ENCODE results near the gene DDIT4. TPM values are rescaled to one million over a fixed set of nuclear protein-coding genes. Genes with fewer than 3 reads are reported as not detected.

Gene DDIT4
- total RNA-seq, 2 donors from 2014 or later, result 259 to 265 TPM

DNA sequence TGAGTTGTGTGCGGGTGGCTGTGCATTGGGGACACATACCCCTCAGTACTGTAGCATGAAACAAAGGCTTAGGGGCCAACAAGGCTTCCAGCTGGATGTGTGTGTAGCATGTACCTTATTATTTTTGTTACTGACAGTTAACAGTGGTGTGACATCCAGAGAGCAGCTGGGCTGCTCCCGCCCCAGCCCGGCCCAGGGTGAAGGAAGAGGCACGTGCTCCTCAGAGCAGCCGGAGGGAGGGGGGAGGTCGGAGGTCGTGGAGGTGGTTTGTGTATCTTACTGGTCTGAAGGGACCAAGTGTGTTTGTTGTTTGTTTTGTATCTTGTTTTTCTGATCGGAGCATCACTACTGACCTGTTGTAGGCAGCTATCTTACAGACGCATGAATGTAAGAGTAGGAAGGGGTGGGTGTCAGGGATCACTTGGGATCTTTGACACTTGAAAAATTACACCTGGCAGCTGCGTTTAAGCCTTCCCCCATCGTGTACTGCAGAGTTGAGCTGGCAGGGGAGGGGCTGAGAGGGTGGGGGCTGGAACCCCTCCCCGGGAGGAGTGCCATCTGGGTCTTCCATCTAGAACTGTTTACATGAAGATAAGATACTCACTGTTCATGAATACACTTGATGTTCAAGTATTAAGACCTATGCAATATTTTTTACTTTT, 1.8 kb downstream of the DDIT4 start:
- H3K36me3 ChIP-seq, result peaks cover 0 to 12% of the 10 kb centered on the region in 2 donors
- WGBS, result 2% methylated on average over 12 of the region's 12 CpGs
- DNase-seq (ENCODE audit: low spot score), result no peak
- peak overlapping the region; percentile 71 to 76 for H3K4me3 ChIP-seq
- TF ChIP-seq POLR2A (IDR thresholded peaks at IDR 0.05) (peak; percentile 25), CTCF (IDR thresholded peaks at IDR 0.05) (no peak), POLR2AphosphoS5 (IDR thresholded peaks at IDR 0.05) (peak; percentile 21)
- no peaks in the 10 kb centered on the region for H3K9me3 ChIP-seq
- intact Hi-C loops (cut with DNase I), result loop anchor here (2.0 to 10.0 kb wide), 2 partner anchors 61 to 141 kb away; no protein-coding TSS in a partner anchor
- H3K27ac ChIP-seq, result peak overlapping the region; percentile 97 to 98
- no peaks in the 10 kb centered on the region for H3K4me1 ChIP-seq (replicated peaks)
- no peaks in the 10 kb centered on the region for H3K27me3 ChIP-seq (replicated peaks; ENCODE audit: insufficient read depth)

DNA sequence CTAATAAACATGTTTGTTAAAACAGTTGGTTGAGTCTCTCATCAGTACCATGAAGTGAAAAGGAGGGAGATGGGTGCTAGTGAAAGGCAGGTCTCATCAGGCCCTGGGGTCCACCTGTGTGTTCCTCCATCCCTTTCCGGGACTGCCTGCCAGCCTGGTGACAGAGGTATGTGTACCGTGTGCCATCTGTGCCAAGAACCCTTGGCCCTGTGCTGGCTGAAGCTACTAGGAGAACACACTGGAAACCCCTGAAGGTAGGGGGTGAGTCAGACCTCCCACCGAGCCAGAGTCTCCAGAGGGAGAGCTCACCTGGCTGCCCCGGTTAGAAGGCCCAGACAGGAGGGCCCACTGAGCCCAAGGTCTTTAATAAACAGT, 2.3 kb downstream of the DDIT4 start:
- Histone ChIP-seq H3K27me3 (replicated peaks; ENCODE audit: insufficient read depth) (no peaks in the 10 kb centered on the region), H3K4me1 (replicated peaks) (no peaks in the 10 kb centered on the region), H3K4me3 (peak overlapping the region; percentile 71 to 76), H3K9me3 (no peaks in the 10 kb centered on the region), H3K27ac (peak overlapping the region; percentile 97 to 98), H3K36me3 (peaks cover 0 to 12% of the 10 kb centered on the region in 2 donors)
- no peak for TF ChIP-seq CTCF (IDR thresholded peaks at IDR 0.05)
- peak; percentile 86 for TF ChIP-seq POLR2AphosphoS5 (IDR thresholded peaks at IDR 0.05)
- peak; percentile 37 for TF ChIP-seq POLR2A (IDR thresholded peaks at IDR 0.05)
- WGBS, result 23% methylated on average over 4 of the region's 4 CpGs
- intact Hi-C loops (cut with DNase I), result loop anchor here (10.0 kb wide), 1 partner anchor 141 kb away; no protein-coding TSS in a partner anchor
- DNase-seq (ENCODE audit: low spot score), result peak; percentile 93

DNA sequence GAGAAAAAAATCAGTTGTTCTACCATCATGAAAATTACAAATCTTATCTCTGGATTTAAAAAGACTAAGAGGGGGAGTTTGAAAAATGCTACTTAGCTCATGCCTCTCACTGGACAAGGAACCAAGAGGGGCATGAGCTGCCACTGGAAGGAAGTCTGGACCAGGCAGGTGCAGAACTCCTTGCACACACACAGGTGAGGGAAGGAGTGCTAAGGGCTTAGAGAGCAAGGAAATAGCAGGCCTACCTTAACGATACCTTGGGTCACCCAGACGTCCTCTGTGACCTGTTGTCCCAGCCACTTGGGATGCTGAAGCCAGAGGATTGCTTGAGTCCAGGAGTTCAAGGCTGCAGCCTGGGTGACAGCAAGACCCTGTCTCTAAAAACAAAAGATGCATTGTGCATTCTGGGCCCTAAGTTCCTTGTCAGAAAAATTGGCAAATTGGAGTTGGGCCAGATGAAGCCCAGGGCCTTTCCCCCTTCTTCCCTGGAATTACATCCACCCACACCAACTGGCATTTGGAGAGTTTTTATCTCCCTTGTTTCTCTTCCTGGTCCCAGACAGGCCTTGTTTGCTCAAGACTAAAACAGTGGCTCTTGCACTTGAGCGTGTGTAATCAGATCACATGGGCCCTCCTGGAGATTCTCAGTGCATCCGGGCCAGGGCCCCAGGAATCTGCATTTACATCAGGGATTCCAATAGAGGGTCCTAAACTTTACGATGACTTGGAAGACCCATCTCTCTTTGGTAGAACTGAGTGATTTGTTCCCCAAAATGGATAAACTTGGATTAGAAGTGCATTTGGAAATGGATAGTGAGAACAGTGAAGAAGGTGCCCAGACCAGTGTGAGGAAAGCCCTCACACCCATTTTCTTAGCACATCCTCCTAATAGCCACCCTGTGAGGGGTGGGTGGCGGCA, 3.0 kb downstream of the DDIT4 start:
- intact Hi-C loops (cut with DNase I), result loop anchor here (10.0 kb wide), 1 partner anchor 142 kb away; no protein-coding TSS in a partner anchor
- H3K4me1 ChIP-seq (replicated peaks), result no peaks in the 10 kb centered on the region
- TF ChIP-seq POLR2A (IDR thresholded peaks at IDR 0.05) (no peak), POLR2AphosphoS5 (IDR thresholded peaks at IDR 0.05) (peak; percentile 5)
- H3K4me3 ChIP-seq, result peak overlapping the region in 1 of 2 donors; percentile 71
- no peak for DNase-seq (ENCODE audit: low spot score)
- H3K27me3 ChIP-seq (replicated peaks; ENCODE audit: insufficient read depth), result no peaks in the 10 kb centered on the region
- 33% methylated on average over 6 of the region's 6 CpGs for WGBS
- no peaks in the 10 kb centered on the region for H3K9me3 ChIP-seq
- peaks cover 0 to 12% of the 10 kb centered on the region in 2 donors for H3K36me3 ChIP-seq
- H3K27ac ChIP-seq, result peak overlapping the region; percentile 97 to 98

GRCh38 chr10:72277340-72277995, 3.7 kb downstream of the DDIT4 start:
- no peak for TF ChIP-seq CTCF (IDR thresholded peaks at IDR 0.05)
- TF ChIP-seq POLR2AphosphoS5 (IDR thresholded peaks at IDR 0.05), result no peak
- TF ChIP-seq POLR2A (IDR thresholded peaks at IDR 0.05), result no peak
- peaks cover 0 to 12% of the 10 kb centered on the region in 2 donors for H3K36me3 ChIP-seq
- peak overlapping the region; percentile 97 to 98 for H3K27ac ChIP-seq
- H3K9me3 ChIP-seq, result no peaks in the 10 kb centered on the region
- 80% methylated on average over 5 of the region's 5 CpGs for WGBS
- H3K27me3 ChIP-seq (replicated peaks; ENCODE audit: insufficient read depth), result no peaks in the 10 kb centered on the region
- intact Hi-C loops (cut with DNase I), result loop anchor here (10.0 kb wide), 1 partner anchor 143 kb away; no protein-coding TSS in a partner anchor
- no peak overlapping the region for H3K4me3 ChIP-seq
- no peak for DNase-seq (ENCODE audit: low spot score)
- H3K4me1 ChIP-seq (replicated peaks), result no peaks in the 10 kb centered on the region
